ENCODE results near the gene HDAC7. TPM values are rescaled to one million over a fixed set of nuclear protein-coding genes. Genes with fewer than 3 reads are reported as not detected.
A peak's percentile ranks its signal among the peaks of the same experiment; 100 is the strongest.

HDAC7 gene
- total and polyA plus RNA-seq, 2 of the 13 experiments (the other 11 are each of a cell fraction or from before 2014, with no cell fraction given) = 4.6 to 10.8 TPM

GRCh38 chr12:47742253-47742825, 77.4 kb downstream of the HDAC7 start (continued):
- peak; percentile 36 for TF ChIP-seq XRCC5 (optimal IDR thresholded peaks at IDR 0.05; ENCODE audit: low read length)
- TF ChIP-seq ZNF768 (CRISPR knock-in tag; IDR thresholded peaks at IDR 0.05) = peak; percentile 83
- no peak for TF ChIP-seq SPEN (CRISPR knock-in tag; IDR thresholded peaks at IDR 0.05; ENCODE audit: low read depth)
- no peak for TF ChIP-seq HOMEZ (CRISPR knock-in tag; IDR thresholded peaks at IDR 0.05; ENCODE audit: low read depth)
- TF ChIP-seq, protein P1, sequence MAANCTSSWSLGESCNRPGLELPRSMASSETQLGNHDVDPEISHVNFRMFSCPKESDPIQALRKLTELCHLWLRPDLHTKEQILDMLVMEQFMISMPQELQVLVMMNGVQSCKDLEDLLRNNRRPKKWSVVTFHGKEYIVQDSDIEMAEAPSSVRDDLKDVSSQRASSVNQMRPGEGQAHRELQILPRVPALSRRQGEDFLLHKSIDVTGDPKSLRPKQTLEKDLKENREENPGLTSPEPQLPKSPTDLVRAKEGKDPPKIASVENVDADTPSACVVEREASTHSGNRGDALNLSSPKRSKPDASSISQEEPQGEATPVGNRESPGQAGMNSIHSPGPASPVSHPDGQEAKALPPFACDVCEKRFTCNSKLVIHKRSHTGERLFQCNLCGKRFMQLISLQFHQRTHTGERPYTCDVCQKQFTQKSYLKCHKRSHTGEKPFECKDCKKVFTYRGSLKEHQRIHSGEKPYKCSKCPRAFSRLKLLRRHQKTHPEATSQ (CRISPR knock-in tag; IDR thresholded peaks at IDR 0.05; ENCODE audit: borderline replicate concordance) = no peak
- TF ChIP-seq HDAC2 (CRISPR knock-in tag; IDR thresholded peaks at IDR 0.05) = peak; percentile 30; the same call in 1 of the 2 replicates
- TF ChIP-seq FOXM1 (CRISPR knock-in tag; IDR thresholded peaks at IDR 0.05) = no peak
- no peak for TF ChIP-seq ZNF646 (CRISPR knock-in tag; IDR thresholded peaks at IDR 0.05)
- TF ChIP-seq IKZF1 (IDR thresholded peaks at IDR 0.05) = no peak
- TF ChIP-seq, protein P2, sequence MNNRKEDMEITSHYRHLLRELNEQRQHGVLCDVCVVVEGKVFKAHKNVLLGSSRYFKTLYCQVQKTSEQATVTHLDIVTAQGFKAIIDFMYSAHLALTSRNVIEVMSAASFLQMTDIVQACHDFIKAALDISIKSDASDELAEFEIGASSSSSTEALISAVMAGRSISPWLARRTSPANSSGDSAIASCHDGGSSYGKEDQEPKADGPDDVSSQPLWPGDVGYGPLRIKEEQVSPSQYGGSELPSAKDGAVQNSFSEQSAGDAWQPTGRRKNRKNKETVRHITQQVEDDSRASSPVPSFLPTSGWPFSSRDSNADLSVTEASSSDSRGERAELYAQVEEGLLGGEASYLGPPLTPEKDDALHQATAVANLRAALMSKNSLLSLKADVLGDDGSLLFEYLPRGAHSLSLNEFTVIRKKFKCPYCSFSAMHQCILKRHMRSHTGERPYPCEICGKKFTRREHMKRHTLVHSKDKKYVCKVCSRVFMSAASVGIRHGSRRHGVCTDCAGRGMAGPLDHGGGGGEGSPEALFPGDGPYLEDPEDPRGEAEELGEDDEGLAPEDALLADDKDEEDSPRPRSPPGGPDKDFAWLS (CRISPR knock-in tag; IDR thresholded peaks at IDR 0.05; ENCODE audit: borderline replicate concordance) = no peak
- TF ChIP-seq FOSL2 (CRISPR knock-in tag; IDR thresholded peaks at IDR 0.05) = 0 out of 2 replicates have a peak, but pooled peaks have one; percentile 29
- TF ChIP-seq ZBTB39 (CRISPR knock-in tag; IDR thresholded peaks at IDR 0.05) = no peak
- TF ChIP-seq, protein P3, sequence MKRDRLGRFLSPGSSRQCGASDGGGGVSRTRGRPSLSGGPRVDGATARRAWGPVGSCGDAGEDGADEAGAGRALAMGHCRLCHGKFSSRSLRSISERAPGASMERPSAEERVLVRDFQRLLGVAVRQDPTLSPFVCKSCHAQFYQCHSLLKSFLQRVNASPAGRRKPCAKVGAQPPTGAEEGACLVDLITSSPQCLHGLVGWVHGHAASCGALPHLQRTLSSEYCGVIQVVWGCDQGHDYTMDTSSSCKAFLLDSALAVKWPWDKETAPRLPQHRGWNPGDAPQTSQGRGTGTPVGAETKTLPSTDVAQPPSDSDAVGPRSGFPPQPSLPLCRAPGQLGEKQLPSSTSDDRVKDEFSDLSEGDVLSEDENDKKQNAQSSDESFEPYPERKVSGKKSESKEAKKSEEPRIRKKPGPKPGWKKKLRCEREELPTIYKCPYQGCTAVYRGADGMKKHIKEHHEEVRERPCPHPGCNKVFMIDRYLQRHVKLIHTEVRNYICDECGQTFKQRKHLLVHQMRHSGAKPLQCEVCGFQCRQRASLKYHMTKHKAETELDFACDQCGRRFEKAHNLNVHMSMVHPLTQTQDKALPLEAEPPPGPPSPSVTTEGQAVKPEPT (CRISPR knock-in tag; IDR thresholded peaks at IDR 0.05; ENCODE audit: low read depth) = no peak
- no peak for TF ChIP-seq ZNF772 (CRISPR knock-in tag; IDR thresholded peaks at IDR 0.05)

All from HepG2 (cell line).